GM23248 (cell line): ENCODE data around the gene CACNA1E. TPM values are rescaled to one million over a fixed set of nuclear protein-coding genes. Genes with fewer than 3 reads are reported as not detected.
"Not testable (repeated sequence)": the region's sequence is repeated elsewhere in the genome, so short reads cannot be mapped to it uniquely, and the experiment has no call there.

Experiments
- DNase-seq: peaks from one replicate; pipeline ENCODE4 v3.0.0-alpha.2; 2015
- H2AFZ ChIP-seq: fragments of 200-600 bp; sonication (generic); 2 replicates; pipeline ENCODE4 v1.6.1; 2016; ENCODE audit warnings: antibody characterized with exemption
- H3F3A ChIP-seq: fragments of 200-600 bp; sonication (generic); 2 replicates; pipeline ENCODE4 v1.6.1; 2016; ENCODE audit warnings: mild to moderate bottlenecking, antibody characterized with exemption, mixed run types; ENCODE audit not compliant: insufficient read depth
- H3K27ac ChIP-seq: fragments of 200-600 bp; sonication (generic); 2 replicates; pipeline ENCODE4 v1.5.1; 2016; ENCODE audit warnings: mild to moderate bottlenecking
- H3K27me3 ChIP-seq: fragments of 200-600 bp; sonication (generic); replicated peaks from 2 replicates; pipeline ENCODE4 v1.6.1; 2016; ENCODE audit warnings: mild to moderate bottlenecking; ENCODE audit not compliant: insufficient read depth
- H3K36me3 ChIP-seq: fragments of 200-600 bp; sonication (generic); 2 replicates; pipeline ENCODE4 v1.6.1; 2016; ENCODE audit warnings: low read depth, mild to moderate bottlenecking
- H3K4me1 ChIP-seq: fragments of 200-600 bp; sonication (generic); 2 replicates; pipeline ENCODE4 v1.6.1; 2016; ENCODE audit warnings: mild to moderate bottlenecking; ENCODE audit not compliant: insufficient read depth
- H3K4me2 ChIP-seq: fragments of 200-600 bp; sonication (generic); one replicate; pipeline ENCODE4 v1.6.1; 2016; ENCODE audit warnings: mild to moderate bottlenecking; ENCODE audit not compliant: unreplicated experiment
- H3K4me3 ChIP-seq: fragments of 200-600 bp; sonication (generic); 2 replicates; pipeline ENCODE4 v1.5.1; 2016; ENCODE audit warnings: mild to moderate bottlenecking
- H3K79me2 ChIP-seq: fragments of 200-600 bp; sonication (generic); 2 replicates; pipeline ENCODE4 v1.6.1; 2016; ENCODE audit warnings: mild to moderate bottlenecking; ENCODE audit not compliant: insufficient read depth
- H3K9ac ChIP-seq: fragments of 200-600 bp; sonication (generic); 2 replicates; pipeline ENCODE4 v1.6.1; 2016; ENCODE audit warnings: mild to moderate bottlenecking
- H3K9me2 ChIP-seq: fragments of 200-600 bp; sonication (generic); 2 replicates; pipeline ENCODE4 v1.6.1; 2016; ENCODE audit warnings: mixed run types, mild to moderate bottlenecking, moderate library complexity; ENCODE audit not compliant: insufficient read depth
- H3K9me3 ChIP-seq: fragments of 200-600 bp; sonication (generic); one replicate; pipeline ENCODE4 v1.6.1; 2017; ENCODE audit warnings: low read depth
- H4K20me1 ChIP-seq: fragments of 200-600 bp; sonication (generic); 2 replicates; pipeline ENCODE4 v1.6.0; 2016; ENCODE audit not compliant: insufficient read depth
- EZH2 ChIP-seq: fragments of 200-600 bp; sonication (generic); IDR thresholded peaks from 2 replicates; pipeline ENCODE4 v1.6.1; 2018; ENCODE audit warnings: antibody characterized with exemption, mild to moderate bottlenecking; ENCODE audit not compliant: insufficient read depth, poor library complexity, severe bottlenecking
- EZH2phosphoT487 ChIP-seq: fragments of 200-600 bp; sonication (generic); IDR thresholded peaks from 2 replicates; pipeline ENCODE4 v1.6.1; 2018; ENCODE audit warnings: antibody characterized with exemption, moderate library complexity, mild to moderate bottlenecking, low read depth; ENCODE audit not compliant: insufficient read depth
- WGBS, 2 experiments: methylation state at CpG; one replicate each; pipeline ENCODE4 v1.1.6; 2015 to 2017; ENCODE audit warnings: low lambda C conversion rate in 2 of 2, low coverage in 1 of 2; ENCODE audit errors: missing lambda C conversion rate in 2 of 2; 5-methylcytosine and 5-hydroxymethylcytosine counted together
- in situ Hi-C: fragments of 300-500 bp; cut with MboI; formaldehyde crosslinking; loops from 2 replicates; pipeline ENCODE4 v1.15.0; 2020
- polyA plus RNA-seq: library from polyadenylated mRNA; unstranded; fragments of >200 nt; fragmentation: Nextera tagmentation; extraction: Ambion mirVana; gene quantifications from 2 replicates; pipeline ENCODE4 v1.2.1, GENCODE V29; 2016
- total RNA-seq: library from RNA; depleted of rRNA; stranded (reverse); fragments of >200 nt; shearing (Covaris generic); gene quantifications from 2 replicates; pipeline ENCODE4 v1.2.3, GENCODE V29; 2014

CACNA1E gene
- total and polyA plus RNA-seq, 2 experiments from 2014 or later, result not detected

GRCh38 chr1:181518152-181518551 is 34.8 kb downstream of the CACNA1E start:
- Histone ChIP-seq H3K9me2 (no peaks in the 10 kb centered on the region), H3K36me3 (no peaks in the 10 kb centered on the region), H3K4me1 (no peaks in the 10 kb centered on the region), H3K9me3 (no peaks in the 10 kb centered on the region), H3K4me2 (no peak overlapping the region), H3K79me2 (no peaks in the 10 kb centered on the region), H2AFZ (no peak overlapping the region), H3K27ac (no peak overlapping the region), H4K20me1 (no peaks in the 10 kb centered on the region), H3K4me3 (no peak overlapping the region), H3F3A (no peaks in the 10 kb centered on the region), H3K9ac (no peak overlapping the region), H3K27me3 (no peaks in the 10 kb centered on the region)
- in situ Hi-C loops, result no loop called here
- TF ChIP-seq EZH2phosphoT487 (no peak), EZH2 (no peak)
- DNase-seq, result no peak
- WGBS, 2 experiments, result 4 to 7% methylated on average over 2 of the region's 2 CpGs

DNA sequence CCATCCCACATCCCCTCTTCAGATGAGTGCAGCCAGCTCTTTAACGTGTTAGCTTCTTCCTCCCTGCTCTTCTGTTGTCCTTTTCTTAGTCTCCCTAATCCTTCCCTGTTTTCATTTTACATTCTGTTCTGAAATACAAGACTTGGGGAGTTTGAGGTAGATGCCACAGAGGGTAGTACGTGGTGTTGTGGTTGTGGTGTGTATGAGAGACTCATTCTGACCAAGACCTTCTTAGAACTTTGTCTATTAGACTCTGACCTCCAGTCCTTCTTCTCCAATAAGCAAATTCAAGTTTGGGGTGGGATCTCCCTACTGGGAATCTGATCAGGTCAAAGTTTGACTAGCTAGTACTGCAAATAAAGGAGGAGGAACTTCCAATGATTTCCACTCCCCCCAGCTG is 39.5 kb downstream of the CACNA1E start:
- no peak overlapping the region for H3K4me3 ChIP-seq
- H3K36me3 ChIP-seq, result no peaks in the 10 kb centered on the region
- no peaks in the 10 kb centered on the region for H3K9me2 ChIP-seq
- no peaks in the 10 kb centered on the region for H3K79me2 ChIP-seq
- H3K27me3 ChIP-seq, result no peaks in the 10 kb centered on the region
- in situ Hi-C loops, result no loop called here
- H3K9me3 ChIP-seq, result no peaks in the 10 kb centered on the region
- no peaks in the 10 kb centered on the region for H3F3A ChIP-seq
- no peak for DNase-seq
- H3K9ac ChIP-seq, result no peak overlapping the region
- TF ChIP-seq EZH2, result no peak
- TF ChIP-seq EZH2phosphoT487, result no peak
- H3K4me1 ChIP-seq, result no peaks in the 10 kb centered on the region
- H3K27ac ChIP-seq, result no peak overlapping the region
- 2 to 8% methylated on average over 2 of the region's 2 CpGs for WGBS, 2 experiments
- H3K4me2 ChIP-seq, result no peak overlapping the region
- H4K20me1 ChIP-seq, result no peaks in the 10 kb centered on the region
- no peak overlapping the region for H2AFZ ChIP-seq

DNA sequence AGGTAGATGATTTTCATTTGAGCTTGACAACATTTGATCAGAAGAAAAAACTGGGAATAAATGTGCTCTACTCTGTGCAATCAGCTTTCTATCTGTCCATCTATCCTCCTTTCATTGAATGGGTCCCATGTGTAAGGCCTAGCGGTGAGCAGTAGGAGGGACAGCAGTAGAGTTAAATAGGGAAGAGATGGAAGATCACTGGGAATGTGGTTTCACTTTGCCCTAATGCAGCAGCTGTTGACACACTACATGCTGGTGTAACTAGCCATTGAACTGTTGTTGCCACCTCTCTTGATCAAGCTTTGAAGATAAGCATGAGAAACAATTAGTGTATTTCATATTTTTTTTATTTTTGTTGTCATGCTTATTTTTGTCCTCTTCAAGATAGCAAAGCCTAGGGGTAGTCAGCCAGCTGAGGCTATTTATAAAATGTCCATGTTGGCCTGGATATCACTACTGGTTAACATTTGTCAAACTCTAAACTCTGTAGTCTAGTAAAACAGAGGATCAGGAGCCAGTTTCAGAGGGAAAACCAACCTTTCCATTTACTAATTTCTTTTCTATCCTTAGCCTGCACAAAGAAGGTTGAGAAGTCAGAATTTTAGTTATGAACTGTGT is 41.9 kb downstream of the CACNA1E start:
- Histone ChIP-seq H3F3A (no peaks in the 10 kb centered on the region), H3K79me2 (no peaks in the 10 kb centered on the region), H3K9ac (no peak overlapping the region), H3K27me3 (no peaks in the 10 kb centered on the region), H3K9me2 (no peaks in the 10 kb centered on the region), H3K9me3 (no peaks in the 10 kb centered on the region), H3K4me3 (no peak overlapping the region), H3K4me1 (no peaks in the 10 kb centered on the region), H4K20me1 (no peaks in the 10 kb centered on the region), H2AFZ (no peak overlapping the region), H3K4me2 (no peak overlapping the region), H3K36me3 (no peaks in the 10 kb centered on the region), H3K27ac (no peak overlapping the region)
- TF ChIP-seq EZH2phosphoT487 (no peak), EZH2 (no peak)
- no peak for DNase-seq
- WGBS, 2 experiments, result 35 to 43% methylated on average over 1 of the region's 1 CpG
- in situ Hi-C loops, result no loop called here

GRCh38 chr1:181528241-181528640 is 44.9 kb downstream of the CACNA1E start:
- H3K79me2 ChIP-seq, H3K9me2 ChIP-seq, H3K36me3 ChIP-seq, H3K4me3 ChIP-seq, H3K4me1 ChIP-seq, H3K27me3 ChIP-seq, DNase-seq, H4K20me1 ChIP-seq, H3K4me2 ChIP-seq, H3K9me3 ChIP-seq, in situ Hi-C loops, H3K27ac ChIP-seq, H3F3A ChIP-seq, H2AFZ ChIP-seq, H3K9ac ChIP-seq: not testable (repeated sequence)

GRCh38 chr1:181531441-181531840 is 48.1 kb downstream of the CACNA1E start:
- Histone ChIP-seq H2AFZ (no peak overlapping the region), H3K79me2 (no peaks in the 10 kb centered on the region), H3K9ac (no peak overlapping the region), H3K36me3 (no peaks in the 10 kb centered on the region), H3K4me1 (no peaks in the 10 kb centered on the region), H3K9me2 (no peaks in the 10 kb centered on the region), H4K20me1 (no peaks in the 10 kb centered on the region), H3K4me3 (no peak overlapping the region), H3K27me3 (no peaks in the 10 kb centered on the region), H3K4me2 (no peak overlapping the region), H3F3A (no peaks in the 10 kb centered on the region), H3K27ac (no peak overlapping the region), H3K9me3 (no peaks in the 10 kb centered on the region)
- in situ Hi-C loops, result no loop called here
- no peak for TF ChIP-seq EZH2phosphoT487
- no peak for DNase-seq
- 28 to 32% methylated on average over 5 of the region's 5 CpGs for WGBS, 2 experiments
